GM12875 (cell line): ENCODE data around the gene SLC2A14.
"Not testable (repeated sequence)": the region's sequence is repeated elsewhere in the genome, so short reads cannot be mapped to it uniquely, and the experiment has no call there.

Experiments used
- H3K4me3 ChIP-seq: one replicate; pipeline ENCODE4 v1.5.1; 2011; ENCODE audit warnings: low read depth, low read length, control low read depth
- TF ChIP-seq, protein P1 (sequence below): IDR thresholded peaks from 2 replicates; pipeline ENCODE4 v1.5.1; 2011; ENCODE audit warnings: low read depth, mild to moderate bottlenecking, control low read depth, inconsistent platforms, low read length, moderate library complexity, borderline replicate concordance; ENCODE audit not compliant: insufficient read depth

Gene SLC2A14

DNA sequence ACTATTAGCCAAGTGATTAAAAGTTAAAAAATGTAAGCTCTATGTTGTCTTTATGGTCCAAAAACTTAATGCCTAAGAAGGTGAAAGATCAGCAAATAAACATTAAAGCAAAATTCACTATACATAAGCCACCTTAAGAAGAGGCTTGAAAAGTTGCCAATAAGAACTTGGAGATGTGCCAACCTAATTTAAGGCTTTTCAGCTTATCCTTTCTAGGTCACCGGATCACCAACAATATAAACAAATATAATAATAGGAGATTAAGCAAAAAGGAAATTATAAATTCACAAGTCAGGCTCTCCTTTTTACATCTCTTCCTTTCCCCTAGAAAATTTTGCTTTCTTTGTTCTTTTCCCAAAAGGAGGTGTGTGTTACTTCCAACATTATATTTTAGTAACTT lies 32.4 kb upstream of the SLC2A14 start:
- no peak overlapping the region for H3K4me3 ChIP-seq
- TF ChIP-seq, protein P1, sequence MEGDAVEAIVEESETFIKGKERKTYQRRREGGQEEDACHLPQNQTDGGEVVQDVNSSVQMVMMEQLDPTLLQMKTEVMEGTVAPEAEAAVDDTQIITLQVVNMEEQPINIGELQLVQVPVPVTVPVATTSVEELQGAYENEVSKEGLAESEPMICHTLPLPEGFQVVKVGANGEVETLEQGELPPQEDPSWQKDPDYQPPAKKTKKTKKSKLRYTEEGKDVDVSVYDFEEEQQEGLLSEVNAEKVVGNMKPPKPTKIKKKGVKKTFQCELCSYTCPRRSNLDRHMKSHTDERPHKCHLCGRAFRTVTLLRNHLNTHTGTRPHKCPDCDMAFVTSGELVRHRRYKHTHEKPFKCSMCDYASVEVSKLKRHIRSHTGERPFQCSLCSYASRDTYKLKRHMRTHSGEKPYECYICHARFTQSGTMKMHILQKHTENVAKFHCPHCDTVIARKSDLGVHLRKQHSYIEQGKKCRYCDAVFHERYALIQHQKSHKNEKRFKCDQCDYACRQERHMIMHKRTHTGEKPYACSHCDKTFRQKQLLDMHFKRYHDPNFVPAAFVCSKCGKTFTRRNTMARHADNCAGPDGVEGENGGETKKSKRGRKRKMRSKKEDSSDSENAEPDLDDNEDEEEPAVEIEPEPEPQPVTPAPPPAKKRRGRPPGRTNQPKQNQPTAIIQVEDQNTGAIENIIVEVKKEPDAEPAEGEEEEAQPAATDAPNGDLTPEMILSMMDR = no peak

DNA sequence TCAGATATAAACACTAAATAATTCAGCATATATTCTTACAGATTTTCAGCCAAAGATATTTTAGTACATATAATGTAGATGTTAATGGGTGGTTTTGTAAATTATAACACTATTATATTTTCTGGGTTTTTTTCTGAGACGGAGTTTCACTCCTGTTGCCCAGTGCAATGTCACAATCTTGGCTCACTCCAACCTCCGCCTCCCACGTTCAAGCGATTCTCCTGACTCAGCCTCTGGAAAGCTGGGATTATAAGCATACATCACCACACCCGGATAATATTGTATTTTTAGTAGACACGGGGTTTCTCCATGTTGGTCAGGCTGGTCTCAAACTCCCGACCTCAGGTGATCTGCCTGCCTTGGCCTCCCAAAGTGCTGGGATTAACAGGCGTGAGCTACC lies 29.7 kb upstream of the SLC2A14 start:
- not testable (repeated sequence) for H3K4me3 ChIP-seq

- TF ChIP-seq, protein P1 = no peak
- no peak overlapping the region for H3K4me3 ChIP-seq
Observed at GRCh38 chr12:7899755-7900154, 27.0 kb upstream of the SLC2A14 start.

- not testable (repeated sequence) for H3K4me3 ChIP-seq
Observed at GRCh38 chr12:7896726-7897125, 24.0 kb upstream of the SLC2A14 start.

DNA sequence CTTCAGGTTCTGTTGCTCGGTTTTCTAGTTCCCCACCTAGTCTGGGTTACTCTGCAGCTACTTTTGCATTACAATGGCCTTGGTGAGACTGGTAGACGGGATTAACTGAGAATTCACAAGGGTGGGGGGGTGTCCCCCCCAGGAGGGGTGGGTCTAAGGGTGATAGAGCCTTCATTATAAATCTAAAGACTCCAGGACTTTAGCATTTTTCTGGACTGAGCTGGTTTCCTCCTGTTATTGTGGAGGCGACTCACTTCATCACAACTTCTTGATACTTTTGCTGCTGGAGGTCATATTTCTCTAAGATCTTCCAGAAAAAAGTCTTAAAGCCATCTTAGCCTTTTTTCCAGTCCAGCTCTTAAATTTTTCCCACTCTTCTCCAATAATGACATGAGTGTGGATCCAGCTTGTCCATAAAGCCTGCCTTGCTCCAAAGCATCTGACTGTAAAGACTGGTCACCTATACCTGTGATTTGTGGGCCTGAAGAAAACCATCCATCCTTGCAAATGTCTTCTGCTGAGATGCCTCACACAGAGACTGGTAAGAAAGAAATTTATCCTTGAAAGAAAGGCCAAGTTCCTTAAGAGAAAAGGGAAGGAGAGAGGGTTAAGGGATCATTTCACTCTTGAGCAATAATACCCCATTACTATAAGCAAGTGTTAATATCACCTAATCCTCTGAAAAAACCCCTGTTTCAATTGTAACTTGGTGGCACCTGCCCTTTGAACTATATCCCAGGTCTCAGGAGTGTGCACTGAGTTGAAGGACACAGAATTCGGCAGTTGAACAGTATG lies 19.7 kb upstream of the SLC2A14 start:
- TF ChIP-seq, protein P1 = no peak
- no peak overlapping the region for H3K4me3 ChIP-seq

DNA sequence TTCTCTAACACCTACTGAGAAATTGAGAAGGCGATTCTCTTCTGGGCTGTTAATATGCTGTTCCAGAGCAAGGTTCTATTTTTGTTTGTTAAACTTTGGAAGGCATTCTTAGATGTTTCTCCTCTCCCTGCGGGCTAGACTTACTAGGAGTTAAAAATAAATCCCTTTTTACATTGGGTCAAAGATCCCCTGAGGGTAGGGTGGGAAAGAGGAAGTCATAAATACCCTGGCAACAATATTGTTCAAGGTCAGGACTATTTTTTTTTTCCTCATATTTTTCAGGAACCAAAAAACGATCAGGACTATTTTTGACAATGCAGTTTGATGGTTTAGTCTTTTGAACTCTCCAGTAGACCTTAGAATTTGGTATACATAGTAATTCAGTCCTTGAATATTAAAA lies 12.0 kb upstream of the SLC2A14 start:
- H3K4me3 ChIP-seq = no peak overlapping the region
- TF ChIP-seq, protein P1 = no peak

DNA sequence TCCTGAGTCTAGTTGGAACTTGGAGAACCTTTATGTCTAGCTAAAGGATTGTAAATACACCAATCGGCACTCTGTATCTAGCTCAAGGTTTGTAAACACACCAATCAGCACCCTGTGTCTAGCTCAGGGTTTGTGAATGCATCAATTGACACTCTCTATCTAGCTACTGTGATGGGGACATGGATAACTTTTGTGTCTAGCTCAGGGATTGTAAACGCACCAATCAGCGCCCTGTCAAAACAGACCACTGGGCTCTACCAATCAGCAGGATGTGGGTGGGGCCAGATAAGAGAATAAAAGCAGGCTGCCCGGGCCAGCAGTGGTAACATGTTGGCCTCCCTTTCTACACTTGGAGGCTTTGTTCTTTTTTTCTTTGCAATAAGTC lies 9.0 kb upstream of the SLC2A14 start:
- not testable (repeated sequence) for H3K4me3 ChIP-seq

GRCh38 chr12:7880952-7881735 lies 8.4 kb upstream of the SLC2A14 start:
- H3K4me3 ChIP-seq = not testable (repeated sequence)

DNA sequence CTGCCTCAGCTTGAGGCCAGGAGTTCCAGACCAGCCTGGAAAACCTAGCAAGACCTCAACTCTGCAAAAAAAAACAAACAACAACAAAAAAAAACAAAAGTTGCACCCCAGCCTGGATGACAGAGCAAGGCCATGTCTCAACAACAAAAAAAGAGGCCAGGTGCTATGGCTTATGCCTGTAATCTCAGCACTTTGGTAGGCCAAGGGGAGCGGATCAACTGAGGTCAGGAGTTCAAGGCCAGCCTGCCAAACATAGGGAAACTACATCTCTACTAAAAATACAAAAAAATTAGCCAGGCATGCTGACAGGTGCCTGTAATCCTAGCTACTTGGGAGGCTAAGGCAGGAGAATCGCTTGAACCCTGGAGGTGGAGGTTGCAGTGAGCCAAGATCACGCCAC lies 6.5 kb upstream of the SLC2A14 start:
- TF ChIP-seq, protein P1 = no peak
- H3K4me3 ChIP-seq = no peak overlapping the region
